Measurements from ENCODE around the gene SF3B3.
A peak's percentile ranks its signal among the peaks of the same experiment; 100 is the strongest.

Gene SF3B3

DNA sequence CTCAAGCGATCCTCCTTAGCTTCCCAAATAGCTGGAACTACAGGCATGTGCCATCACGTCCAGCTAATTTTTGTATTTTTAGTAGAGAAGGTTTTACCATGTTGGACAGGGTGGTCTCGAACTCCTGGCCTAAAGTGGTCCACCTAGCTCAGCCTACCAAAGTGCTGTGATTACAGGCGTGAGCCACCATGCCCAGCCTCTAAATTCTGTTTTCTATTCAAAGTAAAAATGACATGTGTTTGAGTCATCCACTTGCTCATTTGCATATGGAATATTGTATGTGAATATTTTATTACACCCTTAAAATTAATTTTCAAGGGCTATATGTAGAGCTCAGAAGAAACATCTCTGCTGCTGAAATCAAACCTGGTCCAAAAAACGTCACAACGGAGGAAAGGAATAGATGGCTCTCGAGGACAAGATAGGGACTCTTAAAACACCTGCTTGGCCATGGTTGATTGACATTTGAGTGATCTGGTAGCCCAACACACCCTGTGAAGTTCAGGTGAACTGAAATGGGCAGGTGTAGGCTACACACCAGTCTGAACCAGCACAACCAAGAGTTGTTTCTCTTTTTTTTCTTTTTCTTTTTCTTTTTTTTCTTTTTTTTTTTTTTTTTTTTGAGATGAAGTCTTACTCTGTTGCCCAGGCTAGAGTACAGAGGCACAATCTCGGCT, 51.1 kb downstream of the SF3B3 start:
- DNase-seq (ENCODE audit: extremely low spot score), result no peak
- CTCF ChIA-PET, result interaction anchor here (2.6 to 2.7 kb wide), 2 partner anchors 16 to 22 kb away, joined by 11 to 13 read pairs; no protein-coding TSS in a partner anchor
- POLR2A ChIA-PET, result no interaction called here
- TF ChIP-seq, protein P1, sequence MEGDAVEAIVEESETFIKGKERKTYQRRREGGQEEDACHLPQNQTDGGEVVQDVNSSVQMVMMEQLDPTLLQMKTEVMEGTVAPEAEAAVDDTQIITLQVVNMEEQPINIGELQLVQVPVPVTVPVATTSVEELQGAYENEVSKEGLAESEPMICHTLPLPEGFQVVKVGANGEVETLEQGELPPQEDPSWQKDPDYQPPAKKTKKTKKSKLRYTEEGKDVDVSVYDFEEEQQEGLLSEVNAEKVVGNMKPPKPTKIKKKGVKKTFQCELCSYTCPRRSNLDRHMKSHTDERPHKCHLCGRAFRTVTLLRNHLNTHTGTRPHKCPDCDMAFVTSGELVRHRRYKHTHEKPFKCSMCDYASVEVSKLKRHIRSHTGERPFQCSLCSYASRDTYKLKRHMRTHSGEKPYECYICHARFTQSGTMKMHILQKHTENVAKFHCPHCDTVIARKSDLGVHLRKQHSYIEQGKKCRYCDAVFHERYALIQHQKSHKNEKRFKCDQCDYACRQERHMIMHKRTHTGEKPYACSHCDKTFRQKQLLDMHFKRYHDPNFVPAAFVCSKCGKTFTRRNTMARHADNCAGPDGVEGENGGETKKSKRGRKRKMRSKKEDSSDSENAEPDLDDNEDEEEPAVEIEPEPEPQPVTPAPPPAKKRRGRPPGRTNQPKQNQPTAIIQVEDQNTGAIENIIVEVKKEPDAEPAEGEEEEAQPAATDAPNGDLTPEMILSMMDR (IDR thresholded peaks at IDR 0.05; ENCODE audit: control extremely low read depth, extremely low read depth, low read depth, missing control alignments), result no peak

DNA sequence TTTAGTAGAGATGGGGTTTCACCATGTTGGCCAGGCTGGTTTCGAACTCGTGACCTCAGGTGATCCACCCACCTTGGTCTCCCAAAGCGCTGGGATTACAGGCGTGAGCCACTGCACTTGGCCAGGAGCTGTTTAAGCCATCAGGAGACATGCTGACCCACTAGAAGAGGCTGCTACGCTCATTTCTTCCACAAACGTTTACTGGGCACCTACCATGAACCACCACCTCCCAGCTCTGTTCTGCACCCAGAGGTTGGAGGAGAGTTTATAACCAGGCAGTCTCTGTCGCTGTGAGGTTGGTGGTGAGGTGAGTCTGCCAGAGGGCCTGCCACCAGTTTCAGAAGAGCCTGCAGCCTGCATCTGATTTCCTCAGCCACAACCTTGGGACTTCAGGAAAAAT, 51.8 kb downstream of the SF3B3 start:
- TF ChIP-seq, protein P1 (IDR thresholded peaks at IDR 0.05; ENCODE audit: control extremely low read depth, extremely low read depth, low read depth, missing control alignments), result no peak
- POLR2A ChIA-PET, result no interaction called here
- DNase-seq (ENCODE audit: extremely low spot score), result no peak
- CTCF ChIA-PET, result interaction anchor here (2.6 to 2.7 kb wide), 2 partner anchors 17 to 22 kb away, joined by 11 to 13 read pairs; no protein-coding TSS in a partner anchor

DNA sequence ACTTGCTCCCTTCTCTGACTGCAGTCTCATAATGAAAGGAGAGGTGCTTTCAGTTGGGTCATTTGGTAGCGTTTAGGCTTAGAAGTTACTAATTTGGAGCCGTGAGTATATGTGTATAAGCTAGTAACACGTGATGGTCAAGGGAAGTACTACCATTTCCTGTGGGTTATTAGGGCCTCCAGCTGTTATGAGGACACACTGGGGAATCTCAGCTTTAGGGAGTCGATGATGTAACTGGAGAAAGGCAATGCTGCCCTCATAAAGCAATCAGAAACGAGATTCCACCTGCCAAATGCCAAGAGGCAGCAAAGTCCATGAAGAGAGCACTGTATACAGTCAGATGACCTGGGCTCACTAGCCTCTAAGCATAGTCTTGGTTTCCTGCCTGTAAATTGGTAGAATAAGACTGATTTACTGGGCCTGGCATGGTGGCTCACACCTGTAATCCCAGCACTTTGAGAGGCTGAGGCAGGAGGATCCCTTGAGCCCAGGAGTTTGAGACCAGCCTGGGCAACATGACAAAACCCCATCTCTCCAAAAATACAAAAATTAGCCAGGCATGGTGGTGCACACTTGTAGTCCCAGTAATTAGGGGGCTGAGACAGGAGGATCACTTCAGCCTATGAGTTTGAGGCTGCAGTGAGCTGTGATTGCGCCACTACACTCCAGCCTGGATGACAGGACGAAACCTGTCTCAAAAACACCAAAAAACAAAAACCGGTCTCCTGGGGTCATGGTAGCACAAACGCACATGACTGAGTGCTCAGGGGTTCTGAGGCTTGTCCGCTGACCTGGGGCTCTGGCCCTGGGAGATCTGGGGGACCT, 53.0 kb downstream of the SF3B3 start:
- CTCF ChIA-PET, result no interaction called here
- peak; percentile 65 for DNase-seq (ENCODE audit: extremely low spot score)
- TF ChIP-seq, protein P1 (IDR thresholded peaks at IDR 0.05; ENCODE audit: control extremely low read depth, extremely low read depth, low read depth, missing control alignments), result no peak
- POLR2A ChIA-PET, result interaction anchor here (0.5 to 1.3 kb wide), 4 partner anchors 9 to 147 kb away, joined by 3 to 5 read pairs (median 4); no protein-coding TSS in a partner anchor

DNA sequence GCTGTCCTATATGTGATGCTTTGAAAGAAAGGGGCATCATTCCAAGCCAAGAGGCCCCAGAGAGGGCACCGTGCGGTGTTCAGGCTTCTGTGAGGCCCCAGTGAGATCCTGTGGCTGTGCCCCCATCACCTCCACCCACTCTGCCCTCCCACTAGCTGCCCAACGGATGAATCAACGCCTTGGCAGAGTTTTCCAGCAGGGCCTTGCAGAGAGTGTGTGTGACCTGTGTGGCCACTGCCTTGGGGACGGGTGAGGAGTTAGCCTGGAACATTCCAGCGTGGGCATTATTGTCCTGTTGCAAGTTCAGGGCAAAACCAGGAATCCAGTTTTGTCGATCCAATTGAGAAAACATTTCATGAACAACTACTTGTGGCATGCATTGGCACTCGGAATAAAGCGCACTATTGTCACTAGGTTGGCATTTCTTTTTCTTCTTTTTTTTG, 53.7 kb downstream of the SF3B3 start:
- ChIA-PET CTCF (no interaction called here), POLR2A (no interaction called here)
- TF ChIP-seq, protein P1 (IDR thresholded peaks at IDR 0.05; ENCODE audit: control extremely low read depth, extremely low read depth, low read depth, missing control alignments), result no peak
- DNase-seq (ENCODE audit: extremely low spot score), result no peak

DNA sequence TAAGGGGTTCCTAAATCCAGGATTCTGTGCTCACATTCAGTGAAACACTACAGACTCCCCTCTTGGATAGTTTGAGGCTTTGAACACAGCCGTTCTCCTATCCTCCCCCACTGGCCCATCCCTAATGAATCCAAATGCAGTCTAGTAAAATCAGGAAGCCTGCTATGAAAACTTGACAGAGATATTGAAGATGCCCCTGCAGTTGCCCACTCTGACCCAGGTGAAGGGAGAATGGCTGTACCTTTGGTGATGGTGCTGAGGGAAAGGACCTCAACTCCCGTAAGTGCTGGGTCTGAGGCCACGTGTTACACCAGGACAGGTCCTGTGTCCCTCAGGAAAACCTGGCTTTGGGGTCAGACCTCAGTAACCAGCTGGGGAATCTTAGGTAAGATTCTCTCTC, 54.4 kb downstream of the SF3B3 start:
- DNase-seq (ENCODE audit: extremely low spot score), result no peak
- ChIA-PET CTCF (interaction anchor here (1.4 kb wide), 1 partner anchor 74 kb away, joined by 5 read pairs; no protein-coding TSS in a partner anchor), POLR2A (no interaction called here)

DNA sequence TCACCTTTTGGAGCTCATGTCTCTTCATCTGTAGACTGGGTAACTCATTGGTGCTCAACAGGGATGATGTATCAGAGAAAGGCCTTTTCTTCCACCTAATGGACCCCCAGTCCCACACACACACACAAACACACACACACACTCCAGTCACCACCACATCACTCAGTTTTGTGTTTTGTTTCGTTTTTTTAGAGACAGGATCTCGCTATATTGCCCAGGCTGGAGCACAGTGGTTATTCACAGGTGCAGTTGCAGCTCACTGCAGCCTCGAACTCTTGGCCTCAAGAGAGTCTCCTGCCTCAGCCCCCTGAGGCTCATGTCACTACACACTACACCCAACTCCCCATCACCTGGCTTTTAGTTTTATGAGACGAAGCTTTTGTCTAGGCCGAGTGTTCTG, 55.6 kb downstream of the SF3B3 start:
- TF ChIP-seq, protein P1 (IDR thresholded peaks at IDR 0.05; ENCODE audit: control extremely low read depth, extremely low read depth, low read depth, missing control alignments), result no peak
- ChIA-PET CTCF (interaction anchor here (1.2 to 1.5 kb wide), 3 partner anchors 14 to 210 kb away, joined by 3 to 5 read pairs (median 4); no protein-coding TSS in a partner anchor), POLR2A (no interaction called here)
- DNase-seq (ENCODE audit: extremely low spot score), result no peak

More for the DNA sequence above, 54.4 kb downstream of the SF3B3 start:
- TF ChIP-seq, protein P1 (IDR thresholded peaks at IDR 0.05; ENCODE audit: control extremely low read depth, extremely low read depth, low read depth, missing control alignments), result no peak
